GM12875 (cell line): ENCODE data around the gene RNF220.

Experiments used
- H3K4me3 ChIP-seq: one replicate; pipeline ENCODE4 v1.5.1; 2011; ENCODE audit warnings: low read depth, low read length, control low read depth
- CTCF ChIP-seq: IDR thresholded peaks from 2 replicates; pipeline ENCODE4 v1.5.1; 2011; ENCODE audit warnings: low read depth, mild to moderate bottlenecking, control low read depth, inconsistent platforms, low read length, moderate library complexity, borderline replicate concordance; ENCODE audit not compliant: insufficient read depth

The RNF220 gene

GRCh38 chr1:44641126-44642102 is 236.4 kb downstream of the RNF220 start:
- no peak overlapping the region for H3K4me3 ChIP-seq
- no peak for TF ChIP-seq CTCF

- TF ChIP-seq CTCF, result no peak
- no peak overlapping the region for H3K4me3 ChIP-seq
Observed at GRCh38 chr1:44642255-44642654, 237.2 kb downstream of the RNF220 start.

DNA sequence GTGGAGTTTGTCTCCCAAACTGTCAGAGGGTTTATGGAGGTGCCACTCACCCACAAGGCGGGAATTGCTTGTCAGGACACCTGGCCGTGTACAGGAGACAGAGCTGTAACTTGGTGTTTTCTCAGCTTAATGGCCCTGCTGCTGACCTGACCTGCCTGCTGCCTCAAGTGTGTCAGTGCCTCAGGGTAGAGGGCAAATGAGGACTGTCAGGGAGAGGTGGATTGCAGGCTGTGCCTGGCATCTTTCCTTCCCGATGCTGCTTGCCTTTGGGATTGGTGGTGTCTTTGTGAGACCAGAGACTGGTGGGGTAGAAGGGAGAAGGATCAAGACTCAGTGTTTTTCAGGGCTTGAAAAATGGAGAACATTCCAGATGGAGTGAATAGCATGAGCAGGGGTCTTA is 237.9 kb downstream of the RNF220 start:
- TF ChIP-seq CTCF, result no peak
- H3K4me3 ChIP-seq, result no peak overlapping the region

DNA sequence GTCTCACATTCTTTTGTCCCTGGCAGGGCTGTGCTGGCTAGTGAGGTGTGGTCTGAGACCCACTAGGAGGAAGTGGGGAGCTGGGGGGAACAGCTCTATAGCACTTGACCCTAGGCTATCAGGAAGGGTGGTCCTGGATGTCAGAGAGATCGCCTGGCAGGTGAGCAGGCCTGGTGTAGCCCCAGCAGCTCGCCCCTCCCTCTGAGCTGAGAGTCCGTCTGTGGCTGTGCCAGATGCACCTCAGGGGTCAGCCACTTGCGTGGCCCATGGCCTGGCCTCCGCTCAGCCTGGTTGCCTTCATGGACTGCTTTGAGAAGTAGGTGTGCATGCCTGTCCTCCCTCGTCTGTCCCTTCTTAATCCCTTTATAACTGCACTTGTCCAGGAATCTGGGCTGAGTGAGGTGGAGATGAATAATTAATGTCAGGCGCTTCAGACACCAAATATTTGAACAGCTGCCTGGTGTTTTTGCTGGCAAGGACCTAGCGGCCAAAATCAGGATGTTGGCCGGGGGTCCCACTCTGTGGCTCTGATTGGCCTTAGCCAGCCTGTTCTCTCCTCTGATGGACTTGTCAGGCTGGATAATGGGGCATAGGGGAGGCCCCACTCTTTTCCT is 238.8 kb downstream of the RNF220 start:
- TF ChIP-seq CTCF, result no peak
- H3K4me3 ChIP-seq, result no peak overlapping the region

DNA sequence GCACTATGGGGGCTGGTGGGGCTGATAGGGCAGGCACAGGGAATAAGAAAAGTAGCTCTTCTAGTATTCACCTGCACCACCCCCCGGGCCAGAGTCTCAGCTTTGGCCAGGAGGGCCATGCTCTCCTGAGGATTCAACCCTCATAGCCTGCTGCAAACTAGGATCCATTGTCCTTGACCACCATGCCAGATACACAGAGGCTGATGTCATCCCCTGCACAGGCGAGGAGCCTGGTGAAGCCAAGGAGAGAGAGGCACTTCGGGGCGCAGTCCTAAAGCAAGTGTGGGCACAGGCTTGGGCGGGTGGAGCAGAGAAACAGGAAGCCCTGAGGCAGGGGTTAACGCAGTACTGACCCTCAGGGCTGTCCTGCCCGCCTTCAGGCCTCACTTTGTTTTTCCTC is 239.8 kb downstream of the RNF220 start:
- TF ChIP-seq CTCF, result no peak
- H3K4me3 ChIP-seq, result no peak overlapping the region

GRCh38 chr1:44645476-44646244 is 240.6 kb downstream of the RNF220 start:
- no peak for TF ChIP-seq CTCF
- no peak overlapping the region for H3K4me3 ChIP-seq
